ENCODE measurements around the gene LRRC9. TPM values are rescaled to one million over a fixed set of nuclear protein-coding genes. Genes with fewer than 3 reads are reported as not detected.
A peak's percentile ranks its signal among the peaks of the same experiment; 100 is the strongest.
"Not testable (repeated sequence)": the region's sequence is repeated elsewhere in the genome, so short reads cannot be mapped to it uniquely, and the experiment has no call there.

LRRC9 gene
- not detected in 2 replicates for total RNA-seq (2014; rRNA removed; shearing (Covaris generic))

DNA sequence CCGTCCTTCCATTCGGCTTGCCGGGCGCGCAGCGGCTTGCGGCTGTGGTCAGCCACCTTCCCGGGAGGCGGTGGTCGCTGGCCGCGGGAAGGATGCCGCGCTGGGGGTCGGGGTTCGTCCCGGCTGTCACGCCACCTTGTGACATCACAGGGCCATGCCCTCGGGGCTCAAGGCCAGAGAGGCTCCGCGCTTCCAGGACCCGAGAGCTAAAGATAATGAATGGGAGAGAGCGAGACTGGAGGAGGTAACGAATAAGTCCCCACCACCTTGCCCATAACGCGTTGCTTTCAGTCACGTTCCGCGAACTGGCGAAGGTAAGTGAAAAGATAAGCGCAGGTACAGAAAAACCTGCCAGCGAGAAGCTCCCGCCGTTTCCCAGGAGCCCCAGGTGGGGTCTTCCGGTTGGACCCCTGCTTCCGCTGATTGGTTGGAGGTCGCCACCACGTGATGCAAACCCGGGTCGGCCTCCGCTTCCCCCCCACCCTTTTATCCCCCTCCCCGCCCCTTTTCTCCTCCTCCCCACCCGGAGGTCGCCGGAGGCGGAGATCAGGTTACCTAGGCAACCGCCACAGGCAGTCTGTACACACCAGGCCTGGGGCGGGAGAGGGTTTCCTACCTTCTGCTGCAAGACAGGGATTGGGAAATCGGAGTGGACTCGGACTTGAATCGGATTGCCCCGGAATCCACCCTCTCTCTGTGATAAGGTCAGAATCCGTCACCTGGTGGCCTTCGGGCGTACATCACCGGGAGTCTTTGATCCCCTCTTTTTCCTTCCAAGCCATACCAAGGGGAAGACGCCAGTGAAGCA, at the start of gene LRRC9:
LRRC9 (plus strand) TSS at position 575 of the 808 bp plus-strand sequence.
- DNase-seq (ENCODE audit: low spot score): no peak

GRCh38 chr14:59870277-59871165, 49.4 kb upstream of the LRRC9 start, which contains the start of gene RTN1:
RTN1 (minus strand) TSS chr14:59870776; CDS start chr14:59870630, 146 bp downstream.
- peak; percentile 16 for DNase-seq (ENCODE audit: low spot score)

- no peak for DNase-seq (ENCODE audit: low spot score)
Measured at GRCh38 chr14:59871166-59871495, 48.8 kb upstream of the LRRC9 start.

DNA sequence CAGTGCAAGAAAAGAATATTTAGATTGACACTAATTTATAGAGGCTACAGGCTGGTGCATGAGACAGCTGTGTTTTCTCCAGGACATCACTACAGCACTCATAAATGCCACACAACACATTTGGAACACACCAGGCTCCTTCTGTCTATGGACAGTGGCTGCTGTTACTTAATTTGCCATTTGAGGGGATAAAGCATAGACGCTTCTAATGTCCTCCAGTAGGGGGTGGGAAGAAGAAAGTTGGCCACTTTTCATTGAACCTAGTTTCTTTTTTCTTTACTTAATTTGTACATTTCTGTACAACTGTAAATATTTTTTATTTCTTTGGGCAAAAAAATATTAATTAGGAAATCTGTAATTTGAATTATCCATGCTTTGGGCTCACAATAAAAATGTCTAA, 37.0 kb upstream of the LRRC9 start:
- no peak for DNase-seq (ENCODE audit: low spot score)

DNA sequence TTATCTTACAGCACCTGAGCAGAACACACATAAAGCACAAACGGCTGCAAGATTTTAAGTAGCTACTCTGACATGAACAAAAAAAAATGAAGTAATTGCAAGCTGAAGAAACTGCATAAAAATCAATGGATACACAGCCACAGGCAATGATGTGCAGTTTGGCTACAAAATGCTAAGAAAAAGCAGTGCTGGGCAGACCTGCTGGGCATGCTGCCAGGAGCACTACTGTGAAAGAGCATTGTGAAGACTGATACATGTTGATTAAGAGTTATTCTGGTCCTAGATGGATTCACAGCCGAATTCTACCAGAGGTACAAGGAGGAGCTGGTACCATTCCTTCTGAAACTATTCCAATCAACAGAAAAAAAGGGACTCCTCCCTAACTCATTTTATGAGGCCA, 29.3 kb upstream of the LRRC9 start:
- DNase-seq (ENCODE audit: low spot score): no peak

- no peak for DNase-seq (ENCODE audit: low spot score)
Measured at GRCh38 chr14:59895721-59896120, 24.2 kb upstream of the LRRC9 start.

DNA sequence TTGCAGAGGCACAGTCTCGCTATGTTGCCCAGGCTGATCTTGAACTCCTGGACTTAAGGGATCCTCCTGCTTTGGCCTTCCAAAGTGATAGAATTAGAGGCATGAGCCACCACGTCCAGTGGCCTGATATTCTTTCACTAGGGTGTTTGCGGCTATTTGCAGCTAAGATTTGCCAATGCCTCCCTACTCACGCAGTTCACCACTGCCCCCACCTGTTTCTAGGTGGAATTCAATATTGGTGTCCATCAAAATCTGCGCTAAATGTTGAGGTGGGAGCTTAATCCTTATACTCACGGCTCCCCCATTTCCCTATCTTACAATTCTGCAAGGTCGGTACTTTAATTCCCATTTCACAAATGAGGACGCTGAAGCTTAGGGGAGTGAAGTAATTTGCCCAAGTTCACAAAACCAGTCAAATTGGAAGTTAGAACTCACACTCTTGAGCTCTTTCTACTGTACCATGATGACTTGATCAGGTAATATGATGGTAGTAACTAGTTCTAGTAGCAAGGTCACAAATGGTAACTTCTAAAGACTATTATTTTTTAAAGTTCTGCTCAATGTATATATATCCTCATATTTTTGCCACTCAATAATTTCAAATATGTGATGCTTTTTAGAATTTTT, 22.1 kb upstream of the LRRC9 start:
- peak; percentile 7 for DNase-seq (ENCODE audit: low spot score)

DNA sequence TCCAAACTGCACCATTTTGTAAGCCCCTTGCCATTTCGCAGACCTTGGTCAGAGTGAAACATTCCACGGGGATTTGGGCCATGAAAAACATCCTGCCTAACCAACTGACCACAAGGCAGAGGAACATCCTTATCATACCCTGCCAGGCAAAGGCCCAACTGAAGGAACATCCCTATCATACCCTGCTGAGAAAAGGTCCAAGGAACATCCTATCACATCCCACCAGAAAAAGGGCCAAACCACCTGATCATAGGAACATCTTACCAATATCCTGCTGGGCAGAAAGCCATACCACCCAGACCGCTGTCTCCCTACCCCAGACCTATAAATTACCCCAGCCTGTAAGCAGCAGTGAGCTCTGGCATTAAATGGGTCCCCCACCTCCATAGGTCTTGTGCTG, 19.4 kb upstream of the LRRC9 start:
- DNase-seq (ENCODE audit: low spot score): no peak

- no peak for DNase-seq (ENCODE audit: low spot score)
Measured at GRCh38 chr14:59904184-59904583, 15.8 kb upstream of the LRRC9 start.

DNA sequence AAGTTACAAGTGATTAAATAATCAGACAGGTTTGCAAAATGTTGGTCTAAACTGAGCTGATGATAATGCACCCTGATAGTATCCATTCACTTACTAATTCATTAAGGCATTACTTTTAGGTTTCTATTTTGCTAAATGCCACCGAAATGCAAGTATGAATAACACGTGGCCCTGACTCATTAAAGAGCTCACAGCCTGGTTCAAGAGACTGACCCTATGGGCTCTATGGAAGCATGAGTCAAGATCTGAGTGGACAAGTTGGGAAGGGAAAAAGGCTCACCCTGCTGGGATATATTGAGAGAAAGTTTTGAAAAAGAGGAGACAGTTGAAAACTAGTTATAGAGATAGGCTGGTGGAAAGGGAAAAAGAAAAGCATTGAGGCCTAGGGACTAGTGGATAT, 14.8 kb upstream of the LRRC9 start:
- peak; percentile 18 for DNase-seq (ENCODE audit: low spot score)

- DNase-seq (ENCODE audit: low spot score): no peak
Measured at GRCh38 chr14:59912443-59912842, 7.5 kb upstream of the LRRC9 start.

DNA sequence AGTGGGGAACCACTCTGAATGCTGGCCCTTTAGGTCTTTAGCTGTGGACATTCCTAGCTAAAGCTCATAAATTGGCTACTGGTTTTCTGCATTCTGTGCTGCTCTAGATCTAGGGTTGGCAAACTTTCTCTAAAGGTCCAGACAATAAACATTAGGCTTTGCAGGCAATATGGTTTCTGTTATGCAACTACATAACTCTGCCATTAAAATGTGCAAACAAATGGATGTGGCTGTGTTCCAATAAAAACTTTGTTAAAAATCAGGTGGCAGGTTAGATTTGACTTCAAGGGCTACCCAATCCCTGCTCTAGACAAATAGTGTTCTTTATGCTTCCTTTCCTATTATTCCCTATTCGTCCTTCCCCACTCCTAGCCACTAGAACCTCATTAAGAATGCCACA, 6.8 kb upstream of the LRRC9 start:
- DNase-seq (ENCODE audit: low spot score): no peak

GRCh38 chr14:59918824-59919569, 947 bp upstream of the LRRC9 start:
- peak; percentile 14 for DNase-seq (ENCODE audit: low spot score)

GRCh38 chr14:59920378-59920683, 387 bp downstream of the LRRC9 start:
- no peak for DNase-seq (ENCODE audit: low spot score)

- no peak for DNase-seq (ENCODE audit: low spot score)
Measured at GRCh38 chr14:59925797-59926196, 5.9 kb downstream of the LRRC9 start.

GRCh38 chr14:59926534-59926933, 6.6 kb downstream of the LRRC9 start:
- DNase-seq (ENCODE audit: low spot score): no peak

GRCh38 chr14:59931237-59931636, 11.3 kb downstream of the LRRC9 start:
- no peak for DNase-seq (ENCODE audit: low spot score)

- DNase-seq (ENCODE audit: low spot score): no peak
Measured at GRCh38 chr14:59936145-59936544, 16.2 kb downstream of the LRRC9 start.

DNA sequence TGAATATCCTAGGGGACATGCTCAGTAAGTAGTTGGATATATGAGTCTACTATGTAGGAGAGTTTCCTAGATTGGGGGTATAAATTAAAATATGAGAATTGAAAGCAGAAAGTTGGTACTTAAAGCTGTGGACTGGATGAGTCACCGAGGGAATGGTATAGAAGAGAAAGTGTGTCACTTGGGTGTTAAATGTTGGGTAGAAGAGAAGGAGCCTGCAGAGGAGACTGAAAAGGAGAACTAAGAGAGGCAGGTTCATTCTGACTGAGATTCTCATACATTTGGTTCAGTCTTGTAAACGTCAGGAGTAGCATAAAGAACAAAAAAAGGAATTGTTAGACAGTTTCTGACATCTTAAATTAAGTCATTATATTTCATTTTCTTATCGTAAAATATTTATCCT, 19.9 kb downstream of the LRRC9 start:
- no peak for DNase-seq (ENCODE audit: low spot score)

DNA sequence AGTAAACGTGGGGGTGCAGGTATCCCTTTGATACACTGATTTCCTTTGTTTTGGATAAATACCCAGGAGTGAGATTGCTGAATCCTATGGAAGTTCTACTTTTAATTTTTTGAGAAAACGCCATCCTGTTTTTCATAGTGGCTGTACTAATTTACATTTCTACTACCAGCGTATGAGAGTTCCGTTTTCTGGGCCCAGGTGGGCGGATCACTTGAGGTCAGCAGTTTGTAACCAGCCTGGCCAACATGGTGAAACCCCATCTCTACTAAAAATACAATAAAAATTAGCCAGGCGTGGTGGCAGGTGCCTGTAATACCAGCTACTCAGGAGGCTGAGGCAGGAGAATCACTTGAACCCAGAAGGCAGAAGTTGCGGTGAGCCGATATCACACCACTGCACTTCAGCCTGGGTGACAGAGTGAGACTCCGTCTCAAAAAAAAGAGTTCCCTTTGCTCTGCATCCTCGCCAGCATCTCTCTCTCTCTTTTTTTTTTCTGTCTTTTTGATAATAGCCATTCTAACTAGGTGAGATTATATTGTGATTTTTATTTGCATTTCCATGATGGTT, 22.4 kb downstream of the LRRC9 start:
- not testable (repeated sequence) for DNase-seq (ENCODE audit: low spot score)

- no peak for DNase-seq (ENCODE audit: low spot score)
Measured at GRCh38 chr14:59944909-59945308, 25.0 kb downstream of the LRRC9 start.

Measured in A172 (cell line).